Esophagus muscularis mucosa (tissue), 4 donors: ENCODE data around the gene UTS2B. TPM values are rescaled to one million over a fixed set of nuclear protein-coding genes. Genes with fewer than 3 reads are reported as not detected.

Experiments used
- DNase-seq: peaks from one replicate; pipeline ENCODE4 v3.0.0-alpha.2; 2017; ENCODE audit errors: extremely low spot score
- H3K27ac ChIP-seq, 4 donors: fragments of 200-600 bp; sonication (generic); replicated peaks in 1 of 4; 1 replicate in 3 of 4; 2 replicates in 1 of 4; pipeline ENCODE4 v1.5.1; 2016 to 2019; ENCODE audit warnings: mild to moderate bottlenecking in 1 of 4
- H3K27me3 ChIP-seq, 4 donors: fragments of 200-600 bp; sonication (generic); one replicate each; pipeline versions ENCODE4 v1.5.1 to v1.6.0; 2016 to 2019
- H3K36me3 ChIP-seq, 4 donors: fragments of 200-600 bp; sonication (generic); one replicate each; pipeline ENCODE4 v1.5.1; 2016 to 2019
- H3K4me1 ChIP-seq, 4 donors: fragments of 200-600 bp; sonication (generic); one replicate each; pipeline ENCODE4 v1.5.1; 2016 to 2019
- H3K4me3 ChIP-seq, 4 donors: fragments of 200-600 bp; sonication (generic); 1 replicate in 2 of 4; 2 replicates in 2 of 4; pipeline ENCODE4 v1.5.1; 2016 to 2019; ENCODE audit warnings: mild to moderate bottlenecking in 4 of 4, moderate library complexity in 1 of 4
- H3K9me3 ChIP-seq, 4 donors: fragments of 200-600 bp; sonication (generic); 1 replicate in 3 of 4; 2 replicates in 1 of 4; pipeline ENCODE4 v1.5.1; 2016 to 2019
- EP300 ChIP-seq: sonication (generic); formaldehyde crosslinking; IDR thresholded peaks from one replicate; pipeline ENCODE4 v1.6.1; 2017; ENCODE audit warnings: antibody characterized with exemption
- POLR2A ChIP-seq: fragments of 450-650 bp; IDR thresholded peaks from one replicate; pipeline ENCODE4 v1.6.1; 2017; ENCODE audit warnings: antibody characterized with exemption, moderate library complexity, mild to moderate bottlenecking, low read depth
- POLR2AphosphoS5 ChIP-seq, 2 donors: sonication (generic); formaldehyde crosslinking; IDR thresholded peaks; one replicate each; pipeline ENCODE4 v1.6.1; 2017; ENCODE audit warnings: antibody characterized with exemption in 2 of 2
- WGBS: methylation state at CpG from one replicate; pipeline ENCODE4 v1.1.5; 2018; 5-methylcytosine and 5-hydroxymethylcytosine counted together
- intact Hi-C: fragments of 100-400 bp; cut with DNase I; formaldehyde crosslinking; loops from one replicate; pipeline ENCODE4 v1.15.1; 2023
- total RNA-seq, 4 donors: library from RNA; depleted of rRNA; stranded (reverse); fragments of >200 nt; gene quantifications; one replicate each; pipeline versions ENCODE4 v1.1.0 to v1.2.1, GENCODE V29; 2016
- TF ChIP-seq, protein P1 (sequence below), 3 experiments: fragments of 200-600 bp in 2 of 3; fragments of 450-650 bp in 1 of 3; sonication (generic) in 2 of 3; IDR thresholded peaks; one replicate each; pipeline ENCODE4 v1.5.1; 2017 to 2019; ENCODE audit warnings: antibody characterized with exemption in 3 of 3, mild to moderate bottlenecking in 2 of 3, moderate library complexity in 1 of 3

The UTS2B gene
- total RNA-seq, 4 donors from 2014 or later, result 0.65 to 1.2 TPM; not detected in 2

DNA sequence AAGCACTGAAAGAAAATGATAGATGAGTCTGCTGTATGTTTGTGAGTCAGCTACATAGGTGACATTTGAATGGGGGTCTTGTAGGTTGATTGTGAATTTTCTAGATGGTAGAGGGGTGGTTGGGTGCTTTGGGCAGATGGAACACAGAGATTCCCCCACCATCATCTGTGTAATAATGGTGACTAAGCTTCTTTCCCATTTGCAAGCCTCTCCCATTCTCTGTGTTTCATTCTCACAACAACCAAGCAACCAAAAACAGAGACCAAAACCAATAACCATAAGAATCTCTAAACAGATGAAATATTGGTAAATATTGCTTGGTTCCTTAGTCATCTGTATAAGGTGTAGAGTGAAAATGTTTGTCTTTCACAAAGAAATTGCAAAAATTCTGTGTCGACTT lies 17.8 kb upstream of the UTS2B start:
- Histone ChIP-seq H3K36me3 (no peaks in the 10 kb centered on the region), H3K27ac (no peak overlapping the region), H3K27me3 (no peaks in the 10 kb centered on the region), H3K4me3 (no peak overlapping the region), H3K9me3 (no peaks in the 10 kb centered on the region), H3K4me1 (peaks cover 60 to 97% (median 92%) of the 10 kb centered on the region in 4 donors)
- no peak for DNase-seq
- intact Hi-C loops, result no loop called here
- 90% methylated on average over 1 of the region's 1 CpG for WGBS
- TF ChIP-seq, protein P1, sequence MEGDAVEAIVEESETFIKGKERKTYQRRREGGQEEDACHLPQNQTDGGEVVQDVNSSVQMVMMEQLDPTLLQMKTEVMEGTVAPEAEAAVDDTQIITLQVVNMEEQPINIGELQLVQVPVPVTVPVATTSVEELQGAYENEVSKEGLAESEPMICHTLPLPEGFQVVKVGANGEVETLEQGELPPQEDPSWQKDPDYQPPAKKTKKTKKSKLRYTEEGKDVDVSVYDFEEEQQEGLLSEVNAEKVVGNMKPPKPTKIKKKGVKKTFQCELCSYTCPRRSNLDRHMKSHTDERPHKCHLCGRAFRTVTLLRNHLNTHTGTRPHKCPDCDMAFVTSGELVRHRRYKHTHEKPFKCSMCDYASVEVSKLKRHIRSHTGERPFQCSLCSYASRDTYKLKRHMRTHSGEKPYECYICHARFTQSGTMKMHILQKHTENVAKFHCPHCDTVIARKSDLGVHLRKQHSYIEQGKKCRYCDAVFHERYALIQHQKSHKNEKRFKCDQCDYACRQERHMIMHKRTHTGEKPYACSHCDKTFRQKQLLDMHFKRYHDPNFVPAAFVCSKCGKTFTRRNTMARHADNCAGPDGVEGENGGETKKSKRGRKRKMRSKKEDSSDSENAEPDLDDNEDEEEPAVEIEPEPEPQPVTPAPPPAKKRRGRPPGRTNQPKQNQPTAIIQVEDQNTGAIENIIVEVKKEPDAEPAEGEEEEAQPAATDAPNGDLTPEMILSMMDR (IDR thresholded peaks at IDR 0.05), result no peak
- TF ChIP-seq POLR2AphosphoS5 (IDR thresholded peaks at IDR 0.05) (no peak), POLR2A (no peak), EP300 (no peak)

GRCh38 chr3:191347228-191347627 lies 16.9 kb upstream of the UTS2B start:
- Histone ChIP-seq H3K36me3 (no peaks in the 10 kb centered on the region), H3K27ac (no peak overlapping the region), H3K27me3 (no peaks in the 10 kb centered on the region), H3K4me1 (peaks cover 59 to 97% (median 92%) of the 10 kb centered on the region in 4 donors), H3K4me3 (no peak overlapping the region), H3K9me3 (no peaks in the 10 kb centered on the region)
- no peak for DNase-seq
- 68% methylated on average over 3 of the region's 3 CpGs for WGBS
- intact Hi-C loops, result no loop called here
- TF ChIP-seq, protein P1 (IDR thresholded peaks at IDR 0.05), result no peak
- no peak for TF ChIP-seq POLR2AphosphoS5 (IDR thresholded peaks at IDR 0.05)
- no peak for TF ChIP-seq EP300
- TF ChIP-seq POLR2A, result no peak

- Histone ChIP-seq H3K4me1 (peaks cover 50 to 97% (median 91%) of the 10 kb centered on the region in 4 donors), H3K9me3 (no peaks in the 10 kb centered on the region), H3K36me3 (no peaks in the 10 kb centered on the region), H3K27ac (no peak overlapping the region), H3K27me3 (no peaks in the 10 kb centered on the region), H3K4me3 (no peak overlapping the region)
- no peak for DNase-seq
- intact Hi-C loops, result no loop called here
- TF ChIP-seq, protein P1 (IDR thresholded peaks at IDR 0.05), result no peak
- TF ChIP-seq POLR2AphosphoS5 (IDR thresholded peaks at IDR 0.05) (no peak), POLR2A (no peak)
- WGBS, result 86% methylated on average over 5 of the region's 5 CpGs
Measured at GRCh38 chr3:191345334-191345733, 15.0 kb upstream of the UTS2B start.

DNA sequence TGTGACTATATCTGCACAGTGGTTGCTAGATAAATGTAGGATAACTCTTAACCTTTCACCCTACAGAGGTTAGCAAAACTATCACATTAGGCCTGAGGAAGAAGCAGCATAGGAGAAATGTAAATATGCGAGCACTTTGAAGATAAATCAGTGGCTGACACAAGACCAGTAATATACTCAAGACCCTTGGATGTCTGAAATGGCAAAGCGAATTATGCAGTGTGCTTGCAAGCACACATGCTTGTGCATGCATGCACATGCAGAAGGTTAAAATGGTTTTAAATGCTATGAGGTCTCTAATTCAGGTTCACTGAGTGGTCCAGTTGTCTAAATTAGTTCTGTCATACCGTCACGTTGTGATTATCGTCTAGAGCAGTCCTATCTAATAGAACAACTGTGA lies 13.6 kb upstream of the UTS2B start:
- no peaks in the 10 kb centered on the region for H3K9me3 ChIP-seq
- DNase-seq, result no peak
- intact Hi-C loops, result no loop called here
- no peaks in the 10 kb centered on the region for H3K27me3 ChIP-seq
- 98% methylated on average over 5 of the region's 5 CpGs for WGBS
- H3K4me1 ChIP-seq, result peaks cover 53 to 97% (median 91%) of the 10 kb centered on the region in 4 donors
- no peak overlapping the region for H3K27ac ChIP-seq
- H3K36me3 ChIP-seq, result no peaks in the 10 kb centered on the region
- no peak overlapping the region for H3K4me3 ChIP-seq
- TF ChIP-seq POLR2A (no peak), EP300 (no peak)

GRCh38 chr3:191343115-191343514 lies 12.8 kb upstream of the UTS2B start:
- Histone ChIP-seq H3K9me3 (no peaks in the 10 kb centered on the region), H3K27me3 (no peaks in the 10 kb centered on the region), H3K36me3 (no peaks in the 10 kb centered on the region), H3K27ac (no peak overlapping the region), H3K4me3 (no peak overlapping the region), H3K4me1 (peaks cover 53 to 97% (median 91%) of the 10 kb centered on the region in 4 donors)
- no peak for TF ChIP-seq EP300
- TF ChIP-seq, protein P1 (IDR thresholded peaks at IDR 0.05), result no peak
- no peak for TF ChIP-seq POLR2AphosphoS5 (IDR thresholded peaks at IDR 0.05)
- TF ChIP-seq POLR2A, result no peak
- intact Hi-C loops, result no loop called here
- no peak for DNase-seq
- 84% methylated on average over 4 of the region's 4 CpGs for WGBS
